ENCODE measurements around the gene SLC6A6.
A peak's percentile ranks its signal among the peaks of the same experiment; 100 is the strongest.

DNA sequence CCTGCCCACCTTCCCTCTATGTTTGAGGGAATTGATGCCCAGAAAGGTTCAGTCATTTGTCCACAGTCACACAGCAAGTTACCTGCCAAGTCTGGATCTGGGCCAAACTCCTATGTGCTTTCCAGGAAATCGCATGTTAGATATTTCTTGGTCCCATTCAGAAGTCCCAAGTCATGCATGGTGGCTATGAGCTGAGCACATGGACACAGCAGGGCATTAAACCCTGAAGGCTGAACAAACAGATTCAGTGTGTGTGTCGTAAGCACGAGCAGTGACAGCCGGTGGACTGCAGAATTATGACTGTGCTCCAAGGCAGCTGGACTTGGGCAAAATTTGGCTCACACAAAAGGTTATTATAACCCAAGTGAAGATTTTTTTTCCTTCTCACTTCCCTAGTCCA lies 11.4 kb upstream of the SLC6A6 start:
- TF ChIP-seq, protein P1, sequence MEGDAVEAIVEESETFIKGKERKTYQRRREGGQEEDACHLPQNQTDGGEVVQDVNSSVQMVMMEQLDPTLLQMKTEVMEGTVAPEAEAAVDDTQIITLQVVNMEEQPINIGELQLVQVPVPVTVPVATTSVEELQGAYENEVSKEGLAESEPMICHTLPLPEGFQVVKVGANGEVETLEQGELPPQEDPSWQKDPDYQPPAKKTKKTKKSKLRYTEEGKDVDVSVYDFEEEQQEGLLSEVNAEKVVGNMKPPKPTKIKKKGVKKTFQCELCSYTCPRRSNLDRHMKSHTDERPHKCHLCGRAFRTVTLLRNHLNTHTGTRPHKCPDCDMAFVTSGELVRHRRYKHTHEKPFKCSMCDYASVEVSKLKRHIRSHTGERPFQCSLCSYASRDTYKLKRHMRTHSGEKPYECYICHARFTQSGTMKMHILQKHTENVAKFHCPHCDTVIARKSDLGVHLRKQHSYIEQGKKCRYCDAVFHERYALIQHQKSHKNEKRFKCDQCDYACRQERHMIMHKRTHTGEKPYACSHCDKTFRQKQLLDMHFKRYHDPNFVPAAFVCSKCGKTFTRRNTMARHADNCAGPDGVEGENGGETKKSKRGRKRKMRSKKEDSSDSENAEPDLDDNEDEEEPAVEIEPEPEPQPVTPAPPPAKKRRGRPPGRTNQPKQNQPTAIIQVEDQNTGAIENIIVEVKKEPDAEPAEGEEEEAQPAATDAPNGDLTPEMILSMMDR (IDR thresholded peaks at IDR 0.05; ENCODE audit: insufficient read depth, low read length, poor library complexity, severe bottlenecking), result no peak
- TF ChIP-seq EZH2phosphoT487 (conservative IDR thresholded peaks at IDR 0.05; ENCODE audit: low read length), result 0 out of 2 replicates have a peak, but pooled peaks have one; percentile 70

Data from SU-DHL-6 (cell line).